Measurements from ENCODE around the gene ANKS1A. TPM values are rescaled to one million over a fixed set of nuclear protein-coding genes. Genes with fewer than 3 reads are reported as not detected.

Gene ANKS1A
- total RNA-seq, 4 donors from 2014 or later: 5.3 to 8.6 (median 7.0) TPM

DNA sequence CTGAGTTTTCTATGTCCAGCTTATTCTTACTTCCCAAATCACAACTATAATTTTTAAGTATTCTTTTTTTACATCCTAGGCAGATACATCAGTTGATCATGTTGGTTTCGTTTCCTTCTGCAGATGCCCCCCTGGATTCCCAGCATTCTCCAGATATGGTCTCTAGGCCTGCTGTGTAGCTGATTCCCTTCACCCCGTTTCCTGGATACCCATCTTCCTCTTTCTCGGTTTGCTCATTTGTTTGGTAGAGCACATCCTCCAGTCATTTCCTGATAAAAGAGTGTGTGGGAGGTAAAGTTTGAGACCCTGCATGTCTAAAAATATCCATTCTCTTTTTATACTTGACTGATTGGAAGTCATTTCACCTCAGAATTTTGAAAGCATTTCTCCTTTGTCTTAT, 66.4 kb downstream of the ANKS1A start:
- TF ChIP-seq, protein P1, sequence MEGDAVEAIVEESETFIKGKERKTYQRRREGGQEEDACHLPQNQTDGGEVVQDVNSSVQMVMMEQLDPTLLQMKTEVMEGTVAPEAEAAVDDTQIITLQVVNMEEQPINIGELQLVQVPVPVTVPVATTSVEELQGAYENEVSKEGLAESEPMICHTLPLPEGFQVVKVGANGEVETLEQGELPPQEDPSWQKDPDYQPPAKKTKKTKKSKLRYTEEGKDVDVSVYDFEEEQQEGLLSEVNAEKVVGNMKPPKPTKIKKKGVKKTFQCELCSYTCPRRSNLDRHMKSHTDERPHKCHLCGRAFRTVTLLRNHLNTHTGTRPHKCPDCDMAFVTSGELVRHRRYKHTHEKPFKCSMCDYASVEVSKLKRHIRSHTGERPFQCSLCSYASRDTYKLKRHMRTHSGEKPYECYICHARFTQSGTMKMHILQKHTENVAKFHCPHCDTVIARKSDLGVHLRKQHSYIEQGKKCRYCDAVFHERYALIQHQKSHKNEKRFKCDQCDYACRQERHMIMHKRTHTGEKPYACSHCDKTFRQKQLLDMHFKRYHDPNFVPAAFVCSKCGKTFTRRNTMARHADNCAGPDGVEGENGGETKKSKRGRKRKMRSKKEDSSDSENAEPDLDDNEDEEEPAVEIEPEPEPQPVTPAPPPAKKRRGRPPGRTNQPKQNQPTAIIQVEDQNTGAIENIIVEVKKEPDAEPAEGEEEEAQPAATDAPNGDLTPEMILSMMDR (IDR thresholded peaks at IDR 0.05 in 4 of 5, conservative IDR thresholded peaks at IDR 0.05 in 1 of 5): no peak
- TF ChIP-seq POLR2A (IDR thresholded peaks at IDR 0.05): no peak
- H3K4me3 ChIP-seq: no peak overlapping the region
- ATAC-seq (no peak), DNase-seq (no peak)
- no peaks in the 10 kb centered on the region for H3K9me3 ChIP-seq
- in situ Hi-C loops (cut with MboI; ENCODE audit: low sequenced_read_pairs in 4 of 4): no loop called here
- no peaks in the 10 kb centered on the region for H3K27me3 ChIP-seq
- H3K36me3 ChIP-seq: no peaks in the 10 kb centered on the region
- peaks cover 23 to 55% of the 10 kb centered on the region in 2 donors for H3K4me1 ChIP-seq
- H3K27ac ChIP-seq: no peak overlapping the region
- intact Hi-C loops (cut with DNase I; ENCODE audit: low total_unique reads): no loop called here

DNA sequence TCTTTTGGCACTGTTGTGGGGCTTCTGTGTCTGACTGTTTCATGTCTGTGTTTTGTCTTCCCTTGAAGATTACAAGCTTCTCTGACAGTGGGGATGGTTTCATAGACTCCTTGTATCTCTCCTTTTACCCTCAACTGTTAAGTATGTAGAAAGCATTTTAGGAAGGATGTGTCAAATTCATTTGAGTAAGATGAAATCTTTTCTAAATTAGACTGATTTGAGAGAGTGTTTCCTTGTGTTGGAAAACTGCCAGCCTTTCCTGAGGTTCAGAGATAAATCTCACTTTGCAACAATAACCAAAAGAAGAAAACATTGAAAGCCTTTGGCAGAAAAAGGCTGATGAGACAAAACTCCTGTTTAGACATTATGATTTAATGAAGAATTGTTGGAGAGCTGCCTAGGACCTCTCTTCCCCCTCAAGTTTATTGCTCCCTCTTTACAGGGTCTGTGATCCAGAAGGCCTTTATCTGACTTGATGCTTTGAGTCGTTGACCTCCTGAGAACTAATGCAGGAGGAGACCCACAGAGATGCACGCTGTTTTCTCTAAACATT, 68.3 kb downstream of the ANKS1A start:
- no peak for DNase-seq
- Histone ChIP-seq H3K9me3 (no peaks in the 10 kb centered on the region), H3K4me3 (no peak overlapping the region), H3K36me3 (no peaks in the 10 kb centered on the region), H3K27ac (peak overlapping the region in 3 of 4 donors; percentile 19 to 35 (median 27)), H3K27me3 (no peaks in the 10 kb centered on the region), H3K4me1 (peaks cover 23 to 65% of the 10 kb centered on the region in 2 donors)
- no peak for ATAC-seq
- no peak for TF ChIP-seq POLR2A (IDR thresholded peaks at IDR 0.05)
- TF ChIP-seq, protein P1 (IDR thresholded peaks at IDR 0.05 in 4 of 5, conservative IDR thresholded peaks at IDR 0.05 in 1 of 5): no peak
- in situ Hi-C loops (cut with MboI; ENCODE audit: low sequenced_read_pairs in 4 of 4) (no loop called here), intact Hi-C loops (cut with DNase I; ENCODE audit: low total_unique reads) (no loop called here)

DNA sequence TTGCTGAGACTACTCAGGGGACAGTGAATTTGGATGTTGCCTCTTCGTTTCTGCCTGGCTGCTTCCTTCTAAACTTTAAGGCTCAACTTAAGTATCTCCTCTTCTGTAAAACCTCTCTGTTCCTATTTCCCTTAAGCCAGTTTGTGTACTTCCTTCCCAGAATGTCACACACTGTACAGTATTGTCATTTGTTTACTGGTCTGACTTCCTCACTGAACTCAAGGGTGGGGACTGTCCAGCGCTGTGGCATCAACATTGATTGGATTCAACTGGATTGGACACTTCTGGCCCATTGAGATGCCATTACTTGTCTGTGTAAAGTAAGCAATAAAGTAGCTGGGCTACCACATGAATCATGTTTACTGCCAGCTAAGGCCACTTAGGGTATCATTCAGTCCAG, 69.7 kb downstream of the ANKS1A start:
- no peak overlapping the region for H3K4me3 ChIP-seq
- H3K9me3 ChIP-seq: no peaks in the 10 kb centered on the region
- ATAC-seq (peak; percentile 46 to 50), DNase-seq (no peak)
- H3K4me1 ChIP-seq: peaks cover 19 to 60% of the 10 kb centered on the region in 2 donors
- H3K27me3 ChIP-seq: no peaks in the 10 kb centered on the region
- no peaks in the 10 kb centered on the region for H3K36me3 ChIP-seq
- in situ Hi-C loops (cut with MboI; ENCODE audit: low sequenced_read_pairs in 4 of 4): no loop called here
- TF ChIP-seq POLR2A (IDR thresholded peaks at IDR 0.05): no peak
- TF ChIP-seq, protein P1 (IDR thresholded peaks at IDR 0.05 in 4 of 5, conservative IDR thresholded peaks at IDR 0.05 in 1 of 5): no peak
- intact Hi-C loops (cut with DNase I; ENCODE audit: low total_unique reads): no loop called here
- H3K27ac ChIP-seq: peak overlapping the region in 3 of 4 donors; percentile 21 to 49 (median 27)

DNA sequence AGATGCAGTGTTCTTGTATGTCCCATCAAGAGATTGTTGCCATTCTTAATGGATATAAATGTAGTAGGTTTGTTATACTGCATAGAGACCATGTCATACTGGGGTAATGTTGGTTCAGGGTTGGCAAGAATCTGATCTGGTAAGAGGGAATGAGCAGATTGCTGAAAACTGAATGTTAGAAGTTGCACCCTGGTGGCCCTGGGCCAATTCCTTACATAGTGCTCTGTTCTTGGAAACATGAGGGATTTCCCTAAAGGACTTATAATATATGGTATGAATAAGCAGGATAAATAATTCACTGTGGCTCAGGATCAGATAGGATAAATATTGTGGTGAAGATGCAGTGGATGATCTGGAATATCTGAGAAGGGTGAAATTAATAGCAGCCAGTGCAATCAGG, 70.2 kb downstream of the ANKS1A start:
- intact Hi-C loops (cut with DNase I; ENCODE audit: low total_unique reads) (no loop called here), in situ Hi-C loops (cut with MboI; ENCODE audit: low sequenced_read_pairs in 4 of 4) (no loop called here)
- Histone ChIP-seq H3K27me3 (no peaks in the 10 kb centered on the region), H3K4me1 (peaks cover 21 to 60% of the 10 kb centered on the region in 2 donors), H3K36me3 (no peaks in the 10 kb centered on the region), H3K4me3 (no peak overlapping the region), H3K27ac (peak overlapping the region in 3 of 4 donors; percentile 21 to 49 (median 27)), H3K9me3 (no peaks in the 10 kb centered on the region)
- TF ChIP-seq, protein P1 (IDR thresholded peaks at IDR 0.05 in 4 of 5, conservative IDR thresholded peaks at IDR 0.05 in 1 of 5): no peak
- TF ChIP-seq POLR2A (IDR thresholded peaks at IDR 0.05): no peak
- DNase-seq: no peak
- no peak for ATAC-seq

DNA sequence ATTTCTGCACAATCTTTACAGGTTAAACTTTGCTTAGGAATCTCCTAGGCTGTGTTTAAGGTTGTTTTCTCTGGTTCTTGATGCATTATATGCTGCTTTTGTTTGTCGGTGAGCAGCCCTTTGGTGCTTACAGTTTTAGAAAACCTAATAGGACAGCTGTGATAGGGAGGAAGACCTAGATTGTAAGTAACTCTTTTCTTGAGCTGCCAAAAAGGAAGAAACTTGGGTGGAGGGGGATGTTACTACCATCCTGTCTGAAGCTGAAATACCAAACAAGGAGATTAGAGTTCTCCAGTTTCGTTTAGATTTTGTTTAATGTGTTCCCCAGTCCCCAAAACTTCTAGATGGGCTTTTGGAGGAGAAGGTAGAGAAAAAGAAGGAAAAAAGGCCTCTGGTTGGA, 72.0 kb downstream of the ANKS1A start:
- intact Hi-C loops (cut with DNase I; ENCODE audit: low total_unique reads): no loop called here

More for the DNA sequence above, 72.0 kb downstream of the ANKS1A start:
- peak overlapping the region; percentile 52 to 60 (median 56) for H3K27ac ChIP-seq
- ATAC-seq: peak in 1 of 2 donors; percentile 46
- H3K27me3 ChIP-seq: no peaks in the 10 kb centered on the region
- no peaks in the 10 kb centered on the region for H3K9me3 ChIP-seq
- no peaks in the 10 kb centered on the region for H3K36me3 ChIP-seq
- no peak for DNase-seq
- peaks cover 25 to 60% of the 10 kb centered on the region in 2 donors for H3K4me1 ChIP-seq
- in situ Hi-C loops (cut with MboI; ENCODE audit: low sequenced_read_pairs in 4 of 4): loop anchor here in 1 of 4 donors (10.0 kb wide), 1 partner anchor 66 kb away; no protein-coding TSS in a partner anchor
- TF ChIP-seq POLR2A (IDR thresholded peaks at IDR 0.05): no peak
- TF ChIP-seq, protein P1 (IDR thresholded peaks at IDR 0.05 in 4 of 5, conservative IDR thresholded peaks at IDR 0.05 in 1 of 5): no peak
- no peak overlapping the region for H3K4me3 ChIP-seq
